Upper lobe of right lung (tissue), 1 donor: ENCODE measurements around the gene LILRA6. TPM values are rescaled to one million over a fixed set of nuclear protein-coding genes. Genes with fewer than 3 reads are reported as not detected.
A peak's percentile ranks its signal among the peaks of the same experiment; 100 is the strongest.

Experiments
- ATAC-seq: fragments of 200-7000 bp; cut with Tn5 transposase; one replicate; pipeline ENCODE4 v1.9.1; 2020; ENCODE audit warnings: mild to moderate bottlenecking, moderate library complexity
- DNase-seq: peaks from one replicate; pipeline ENCODE4 v3.0.0-alpha.2; 2020
- H3K27ac ChIP-seq: fragments of 200-600 bp; one replicate; pipeline ENCODE4 v1.8.0; 2022
- H3K27me3 ChIP-seq: fragments of 200-600 bp; one replicate; pipeline ENCODE4 v1.8.0; 2022; ENCODE audit warnings: mild to moderate bottlenecking
- H3K36me3 ChIP-seq: fragments of 200-600 bp; one replicate; pipeline ENCODE4 v1.8.0; 2022
- H3K4me1 ChIP-seq: fragments of 200-600 bp; one replicate; pipeline ENCODE4 v1.8.0; 2022
- H3K4me3 ChIP-seq: fragments of 200-600 bp; one replicate; pipeline ENCODE4 v1.8.0; 2022; ENCODE audit warnings: mild to moderate bottlenecking
- H3K9me3 ChIP-seq: fragments of 200-600 bp; one replicate; pipeline ENCODE4 v1.8.0; 2022
- CTCF ChIP-seq: fragments of 200-600 bp; IDR thresholded peaks from one replicate; pipeline ENCODE4 v1.8.0; 2022; ENCODE audit warnings: antibody characterized with exemption
- intact Hi-C: fragments of 100-400 bp; cut with DNase I; formaldehyde crosslinking; loops from one replicate; pipeline ENCODE4 v1.11.0; 2022
- total RNA-seq: library from RNA; stranded (reverse); fragmentation: NEBNext Ultra II Directional; extraction: Animal tissue kit (Norgen Biotek cat#: 25700); gene quantifications from one replicate; pipeline ENCODE4 v1.2.1, GENCODE V29; 2021
- donor health status: DM: no; HTN: yes; CAD: no; lungs with severe emphysema.

LILRA6 gene
- total RNA-seq, 1 donor from 2014 or later = 21.4 TPM

- Histone ChIP-seq H3K27ac (peak overlapping the region; percentile 42), H3K27me3 (peaks cover 5% of the 10 kb centered on the region), H3K36me3 (no peaks in the 10 kb centered on the region), H3K9me3 (no peaks in the 10 kb centered on the region), H3K4me3 (no peak overlapping the region), H3K4me1 (no peaks in the 10 kb centered on the region)
- TF ChIP-seq CTCF = no peak
- DNase-seq (peak; percentile 71), ATAC-seq (peak; percentile 90)
- intact Hi-C loops = no loop called here
These were observed 28.5 kb upstream of the LILRA6 start for GRCh38 chr19:54271106-54271505.

- no peak for TF ChIP-seq CTCF
- no peak for ATAC-seq
- peaks cover 5% of the 10 kb centered on the region for H3K27me3 ChIP-seq
- H3K36me3 ChIP-seq = no peaks in the 10 kb centered on the region
- H3K9me3 ChIP-seq = no peaks in the 10 kb centered on the region
- H3K4me1 ChIP-seq = no peaks in the 10 kb centered on the region
- intact Hi-C loops = no loop called here
- no peak for DNase-seq
- H3K27ac ChIP-seq = no peak overlapping the region
- H3K4me3 ChIP-seq = no peak overlapping the region
These were observed 26.3 kb upstream of the LILRA6 start for GRCh38 chr19:54268936-54269335.

GRCh38 chr19:54266133-54266532 is 23.5 kb upstream of the LILRA6 start:
- ATAC-seq = peak; percentile 91
- peak; percentile 78 for TF ChIP-seq CTCF
- H3K27ac ChIP-seq = no peak overlapping the region
- no peaks in the 10 kb centered on the region for H3K36me3 ChIP-seq
- no peaks in the 10 kb centered on the region for H3K9me3 ChIP-seq
- H3K4me3 ChIP-seq = no peak overlapping the region
- H3K4me1 ChIP-seq = no peaks in the 10 kb centered on the region
- intact Hi-C loops = no loop called here
- peaks cover under 1% of the 10 kb centered on the region for H3K27me3 ChIP-seq
- DNase-seq = peak; percentile 83

- intact Hi-C loops = no loop called here
- no peaks in the 10 kb centered on the region for H3K27me3 ChIP-seq
- H3K4me3 ChIP-seq = no peak overlapping the region
- no peaks in the 10 kb centered on the region for H3K36me3 ChIP-seq
- DNase-seq (no peak), ATAC-seq (no peak)
- H3K9me3 ChIP-seq = no peaks in the 10 kb centered on the region
- TF ChIP-seq CTCF = no peak
- H3K27ac ChIP-seq = no peak overlapping the region
- H3K4me1 ChIP-seq = no peaks in the 10 kb centered on the region
These were observed 19.9 kb upstream of the LILRA6 start for GRCh38 chr19:54262470-54262869.

GRCh38 chr19:54262066-54262465 is 19.5 kb upstream of the LILRA6 start:
- Histone ChIP-seq H3K36me3 (no peaks in the 10 kb centered on the region), H3K27ac (no peak overlapping the region), H3K4me3 (no peak overlapping the region), H3K9me3 (no peaks in the 10 kb centered on the region), H3K27me3 (no peaks in the 10 kb centered on the region), H3K4me1 (no peaks in the 10 kb centered on the region)
- DNase-seq (peak; percentile 59), ATAC-seq (peak; percentile 25)
- intact Hi-C loops = no loop called here
- TF ChIP-seq CTCF = no peak

- no peaks in the 10 kb centered on the region for H3K9me3 ChIP-seq
- no peaks in the 10 kb centered on the region for H3K4me1 ChIP-seq
- DNase-seq (no peak), ATAC-seq (peak; percentile 45)
- no peak for TF ChIP-seq CTCF
- H3K27me3 ChIP-seq = peaks cover 29% of the 10 kb centered on the region
- intact Hi-C loops = no loop called here
- H3K27ac ChIP-seq = no peak within 1 kb of the TSS
- no peak within 1 kb of the TSS for H3K4me3 ChIP-seq
- H3K36me3 ChIP-seq = no peaks in the 10 kb centered on the region
These were observed 14.5 kb upstream of the LILRA6 start, which contains the start of gene LILRB5 for GRCh38 chr19:54257116-54257480. TSS of gene LILRB5 (minus strand) at chr19:54257273. CDS start at chr19:54257193, 80 bp downstream.
